GM18526 (cell line): Measurements from ENCODE around the gene TBL1Y.

Source experiments
- POLR2A ChIP-seq: IDR thresholded peaks from 3 replicates; pipeline ENCODE4 v1.6.1; 2011; ENCODE audit not compliant: insufficient read length; ENCODE audit errors: extremely low read depth

The TBL1Y gene

GRCh38 chrY:6967736-6968135, 57.2 kb downstream of the TBL1Y start:
- no peak for TF ChIP-seq POLR2A

GRCh38 chrY:6968191-6968590, 57.7 kb downstream of the TBL1Y start:
- TF ChIP-seq POLR2A, result no peak

GRCh38 chrY:6972271-6972887, 61.9 kb downstream of the TBL1Y start:
- TF ChIP-seq POLR2A, result no peak

GRCh38 chrY:6974971-6975370, 64.5 kb downstream of the TBL1Y start:
- no peak for TF ChIP-seq POLR2A

GRCh38 chrY:6977783-6978182, 67.3 kb downstream of the TBL1Y start:
- TF ChIP-seq POLR2A, result no peak

- no peak for TF ChIP-seq POLR2A
Observed at GRCh38 chrY:6983221-6983620, 72.7 kb downstream of the TBL1Y start.

- no peak for TF ChIP-seq POLR2A
Observed at GRCh38 chrY:6987811-6988210, 77.3 kb downstream of the TBL1Y start.

GRCh38 chrY:6989886-6990620, 79.6 kb downstream of the TBL1Y start:
- TF ChIP-seq POLR2A, result no peak

- TF ChIP-seq POLR2A, result no peak
Observed at GRCh38 chrY:6992041-6992440, 81.5 kb downstream of the TBL1Y start.

- no peak for TF ChIP-seq POLR2A
Observed at GRCh38 chrY:6995987-6996386, 85.5 kb downstream of the TBL1Y start.

- TF ChIP-seq POLR2A, result no peak
Observed at GRCh38 chrY:6997503-6998066, 87.1 kb downstream of the TBL1Y start.

GRCh38 chrY:6999905-7000304, 89.4 kb downstream of the TBL1Y start:
- TF ChIP-seq POLR2A, result no peak

GRCh38 chrY:7002581-7002980, 92.1 kb downstream of the TBL1Y start:
- TF ChIP-seq POLR2A, result no peak

GRCh38 chrY:7007911-7008310, 97.4 kb downstream of the TBL1Y start:
- TF ChIP-seq POLR2A, result no peak

- no peak for TF ChIP-seq POLR2A
Observed at GRCh38 chrY:7008578-7009355, 98.3 kb downstream of the TBL1Y start.

- TF ChIP-seq POLR2A, result no peak
Observed at GRCh38 chrY:7013051-7013450, 102.6 kb downstream of the TBL1Y start.

- TF ChIP-seq POLR2A, result no peak
Observed at GRCh38 chrY:7016521-7016920, 106.0 kb downstream of the TBL1Y start.
